HG02943 (cell line): Measurements from ENCODE around the gene ASTN2.
"Not testable (repeated sequence)": the region's sequence is repeated elsewhere in the genome, so short reads cannot be mapped to it uniquely, and the experiment has no call there.

Experiments
- ATAC-seq: cut with Tn5 transposase; IDR thresholded peaks from one replicate; pipeline ENCODE4 v1.9.1; 2021; ENCODE audit warnings: mild to moderate bottlenecking, low read depth, moderate library complexity; ENCODE audit not compliant: unreplicated experiment

The ASTN2 gene

GRCh38 chr9:116844621-116845020 lies 570.2 kb downstream of the ASTN2 start:
- no peak for ATAC-seq

- no peak for ATAC-seq
Measured at GRCh38 chr9:116843863-116844620, 570.8 kb downstream of the ASTN2 start.

- ATAC-seq: no peak
Measured at GRCh38 chr9:116842658-116843057, 572.2 kb downstream of the ASTN2 start.

- ATAC-seq: not testable (repeated sequence)
Measured at GRCh38 chr9:116838468-116838867, 576.4 kb downstream of the ASTN2 start.

- no peak for ATAC-seq
Measured at GRCh38 chr9:116837018-116837989, 577.6 kb downstream of the ASTN2 start.

GRCh38 chr9:116830321-116830720 lies 584.5 kb downstream of the ASTN2 start:
- not testable (repeated sequence) for ATAC-seq

- ATAC-seq: no peak
Measured at GRCh38 chr9:116821633-116822229, 593.1 kb downstream of the ASTN2 start.

GRCh38 chr9:116819116-116819515 lies 595.7 kb downstream of the ASTN2 start:
- no peak for ATAC-seq

GRCh38 chr9:116817762-116818161 lies 597.1 kb downstream of the ASTN2 start:
- no peak for ATAC-seq

- ATAC-seq: no peak
Measured at GRCh38 chr9:116816484-116816883, 598.4 kb downstream of the ASTN2 start.

- no peak for ATAC-seq
Measured at GRCh38 chr9:116815835-116816234, 599.0 kb downstream of the ASTN2 start.

GRCh38 chr9:116813031-116813300 lies 601.9 kb downstream of the ASTN2 start:
- ATAC-seq: no peak

GRCh38 chr9:116812231-116813030 lies 602.4 kb downstream of the ASTN2 start:
- ATAC-seq: no peak

GRCh38 chr9:116809656-116810055 lies 605.2 kb downstream of the ASTN2 start:
- no peak for ATAC-seq

- no peak for ATAC-seq
Measured at GRCh38 chr9:116806075-116806474, 608.8 kb downstream of the ASTN2 start.

GRCh38 chr9:116800885-116801284 lies 614.0 kb downstream of the ASTN2 start:
- ATAC-seq: no peak

- ATAC-seq: no peak
Measured at GRCh38 chr9:116800074-116800473, 614.8 kb downstream of the ASTN2 start.

GRCh38 chr9:116798521-116798920 lies 616.3 kb downstream of the ASTN2 start:
- no peak for ATAC-seq

- ATAC-seq: no peak
Measured at GRCh38 chr9:116797276-116797675, 617.6 kb downstream of the ASTN2 start.

- ATAC-seq: no peak
Measured at GRCh38 chr9:116796669-116797068, 618.2 kb downstream of the ASTN2 start.
